GM19397 (cell line): ENCODE measurements around the gene PHC3.

Source experiments
- ATAC-seq: cut with Tn5 transposase; IDR thresholded peaks from one replicate; pipeline ENCODE4 v1.9.1; 2021; ENCODE audit warnings: mild to moderate bottlenecking, moderate library complexity; ENCODE audit not compliant: unreplicated experiment

PHC3 gene

GRCh38 chr3:170080605-170081004, 100.9 kb downstream of the PHC3 start:
- no peak for ATAC-seq

- ATAC-seq: no peak
Observed at GRCh38 chr3:170079536-170080165, 101.9 kb downstream of the PHC3 start.

GRCh38 chr3:170078620-170079281, 102.8 kb downstream of the PHC3 start:
- no peak for ATAC-seq

GRCh38 chr3:170077361-170077760, 104.2 kb downstream of the PHC3 start:
- ATAC-seq: no peak

- no peak for ATAC-seq
Observed at GRCh38 chr3:170076715-170077238, 104.8 kb downstream of the PHC3 start.

- ATAC-seq: no peak
Observed at GRCh38 chr3:170075441-170076091, 106.0 kb downstream of the PHC3 start.

GRCh38 chr3:170064108-170064507, 117.4 kb downstream of the PHC3 start:
- no peak for ATAC-seq

- ATAC-seq: no peak
Observed at GRCh38 chr3:170063691-170064090, 117.8 kb downstream of the PHC3 start.

- ATAC-seq: no peak
Observed at GRCh38 chr3:170062769-170063168, 118.8 kb downstream of the PHC3 start.

GRCh38 chr3:170062068-170062467, 119.5 kb downstream of the PHC3 start:
- ATAC-seq: no peak

- no peak for ATAC-seq
Observed at GRCh38 chr3:170059447-170059846, 122.1 kb downstream of the PHC3 start.

- no peak for ATAC-seq
Observed at GRCh38 chr3:170058127-170058526, 123.4 kb downstream of the PHC3 start.

GRCh38 chr3:170057550-170057949, 124.0 kb downstream of the PHC3 start:
- no peak for ATAC-seq

- peak; percentile 92 for ATAC-seq
Observed at GRCh38 chr3:170056710-170057454, 124.7 kb downstream of the PHC3 start.

- ATAC-seq: peak; percentile 63
Observed at GRCh38 chr3:170055209-170055608, 126.3 kb downstream of the PHC3 start.

- no peak for ATAC-seq
Observed at GRCh38 chr3:170054204-170054603, 127.3 kb downstream of the PHC3 start.

- ATAC-seq: no peak
Observed at GRCh38 chr3:170052398-170052797, 129.1 kb downstream of the PHC3 start.

- no peak for ATAC-seq
Observed at GRCh38 chr3:170050753-170051152, 130.8 kb downstream of the PHC3 start.

- no peak for ATAC-seq
Observed at GRCh38 chr3:170049146-170050000, 132.2 kb downstream of the PHC3 start.

- no peak for ATAC-seq
Observed at GRCh38 chr3:170047133-170047404, 134.5 kb downstream of the PHC3 start.
